DND-41 (cell line): ENCODE results near the gene PRODH.
"Not testable (repeated sequence)": the region's sequence is repeated elsewhere in the genome, so short reads cannot be mapped to it uniquely, and the experiment has no call there.

Experiments
- EZH2 ChIP-seq: IDR thresholded peaks from 3 replicates; pipeline ENCODE4 v1.6.1; 2012; ENCODE audit warnings: borderline replicate concordance, low read depth, mild to moderate bottlenecking, moderate library complexity, low read length, inconsistent platforms; ENCODE audit not compliant: severe bottlenecking
- TF ChIP-seq, protein P1 (sequence below): IDR thresholded peaks from 2 replicates; pipeline ENCODE4 v1.5.1; 2012; ENCODE audit warnings: borderline replicate concordance, low read length, moderate library complexity, mild to moderate bottlenecking; ENCODE audit not compliant: poor library complexity, severe bottlenecking; ENCODE audit errors: extremely low read depth

DNA sequence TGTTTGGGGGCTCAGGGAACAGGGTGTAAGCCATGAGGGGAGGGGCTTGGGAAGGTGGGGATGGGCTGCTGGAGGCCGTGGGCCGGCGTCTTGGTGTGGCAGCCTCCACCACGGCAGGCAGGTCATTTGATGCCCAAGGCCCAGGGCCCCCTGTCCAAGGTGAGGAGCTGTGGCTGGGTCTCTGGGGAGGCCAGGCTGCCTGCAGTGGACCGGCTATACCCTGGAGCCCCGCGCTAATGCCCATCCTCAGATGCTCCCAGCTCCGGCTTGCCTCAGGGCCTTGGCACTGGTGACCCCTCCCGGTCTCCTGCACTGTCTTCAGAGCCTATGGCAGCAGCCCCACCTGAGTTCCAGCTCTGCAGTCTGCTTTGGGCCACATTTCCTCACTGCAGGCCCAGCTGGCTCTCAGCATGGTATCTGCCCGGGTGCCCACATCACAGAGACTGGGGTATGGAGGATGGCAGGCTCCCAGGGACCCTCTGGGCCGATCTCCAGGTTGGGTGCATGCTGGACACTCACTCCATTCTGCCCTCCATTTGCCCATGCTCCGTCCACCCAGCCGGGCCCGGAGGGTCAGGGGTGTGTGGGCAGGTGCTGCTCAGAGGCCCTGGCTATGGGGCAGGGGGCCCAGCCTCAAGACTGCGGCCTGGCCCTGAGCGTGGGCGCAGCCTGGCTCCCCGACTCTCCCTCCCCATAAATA lies 21.7 kb upstream of the PRODH start:
- TF ChIP-seq, protein P1, sequence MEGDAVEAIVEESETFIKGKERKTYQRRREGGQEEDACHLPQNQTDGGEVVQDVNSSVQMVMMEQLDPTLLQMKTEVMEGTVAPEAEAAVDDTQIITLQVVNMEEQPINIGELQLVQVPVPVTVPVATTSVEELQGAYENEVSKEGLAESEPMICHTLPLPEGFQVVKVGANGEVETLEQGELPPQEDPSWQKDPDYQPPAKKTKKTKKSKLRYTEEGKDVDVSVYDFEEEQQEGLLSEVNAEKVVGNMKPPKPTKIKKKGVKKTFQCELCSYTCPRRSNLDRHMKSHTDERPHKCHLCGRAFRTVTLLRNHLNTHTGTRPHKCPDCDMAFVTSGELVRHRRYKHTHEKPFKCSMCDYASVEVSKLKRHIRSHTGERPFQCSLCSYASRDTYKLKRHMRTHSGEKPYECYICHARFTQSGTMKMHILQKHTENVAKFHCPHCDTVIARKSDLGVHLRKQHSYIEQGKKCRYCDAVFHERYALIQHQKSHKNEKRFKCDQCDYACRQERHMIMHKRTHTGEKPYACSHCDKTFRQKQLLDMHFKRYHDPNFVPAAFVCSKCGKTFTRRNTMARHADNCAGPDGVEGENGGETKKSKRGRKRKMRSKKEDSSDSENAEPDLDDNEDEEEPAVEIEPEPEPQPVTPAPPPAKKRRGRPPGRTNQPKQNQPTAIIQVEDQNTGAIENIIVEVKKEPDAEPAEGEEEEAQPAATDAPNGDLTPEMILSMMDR = not testable (repeated sequence)
- not testable (repeated sequence) for TF ChIP-seq EZH2
